Tibial nerve (tissue), 3 donors: ENCODE data around the gene RPA3.

Experiments used
- POLR2A ChIP-seq, 2 donors: fragments of 450-650 bp; IDR thresholded peaks; one replicate each; pipeline ENCODE4 v1.6.1; 2017; ENCODE audit warnings: antibody characterized with exemption in 2 of 2, mild to moderate bottlenecking in 2 of 2, moderate library complexity in 2 of 2
- TF ChIP-seq, protein P1 (sequence below), 5 experiments: fragments of 200-600 bp in 3 of 5; fragments of 450-650 bp in 2 of 5; sonication (generic) in 3 of 5; IDR thresholded peaks; one replicate each; pipeline ENCODE4 v1.5.1; 2016 to 2019; ENCODE audit warnings: antibody characterized with exemption in 5 of 5, mild to moderate bottlenecking in 3 of 5, moderate library complexity in 2 of 5

DNA sequence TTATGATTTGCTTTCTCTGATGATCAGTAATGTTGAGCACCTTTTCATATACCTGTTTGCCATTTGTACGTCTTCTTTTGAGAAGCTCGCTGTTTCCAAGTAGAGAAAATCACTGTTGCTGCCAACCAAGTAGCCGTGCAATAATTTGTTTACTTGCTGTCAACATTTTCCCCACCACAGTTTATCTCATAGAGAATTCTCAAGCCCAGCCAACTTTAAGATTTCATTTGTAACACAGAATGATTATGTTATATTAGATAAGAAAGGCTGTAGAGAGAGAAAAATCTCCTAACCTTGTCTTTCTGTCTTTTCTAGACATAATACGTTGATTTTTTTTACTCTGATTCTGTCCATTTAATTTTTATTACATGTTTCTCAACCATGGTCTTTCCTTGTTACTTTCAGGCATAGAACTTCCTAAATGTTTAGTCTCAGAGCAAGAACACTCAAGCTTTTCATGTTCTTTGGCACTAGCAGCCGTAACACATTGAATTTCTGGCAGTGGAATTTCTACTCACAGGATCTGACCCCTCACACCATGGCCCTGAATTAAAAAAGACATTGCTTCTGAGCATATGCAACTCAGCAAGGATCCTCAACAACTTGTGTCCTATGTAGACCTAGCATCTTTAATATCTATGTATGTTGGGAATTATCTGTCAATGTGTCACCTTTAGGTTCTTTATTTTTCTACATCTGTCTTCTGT, 23.1 kb downstream of the RPA3 start:
- TF ChIP-seq, protein P1, sequence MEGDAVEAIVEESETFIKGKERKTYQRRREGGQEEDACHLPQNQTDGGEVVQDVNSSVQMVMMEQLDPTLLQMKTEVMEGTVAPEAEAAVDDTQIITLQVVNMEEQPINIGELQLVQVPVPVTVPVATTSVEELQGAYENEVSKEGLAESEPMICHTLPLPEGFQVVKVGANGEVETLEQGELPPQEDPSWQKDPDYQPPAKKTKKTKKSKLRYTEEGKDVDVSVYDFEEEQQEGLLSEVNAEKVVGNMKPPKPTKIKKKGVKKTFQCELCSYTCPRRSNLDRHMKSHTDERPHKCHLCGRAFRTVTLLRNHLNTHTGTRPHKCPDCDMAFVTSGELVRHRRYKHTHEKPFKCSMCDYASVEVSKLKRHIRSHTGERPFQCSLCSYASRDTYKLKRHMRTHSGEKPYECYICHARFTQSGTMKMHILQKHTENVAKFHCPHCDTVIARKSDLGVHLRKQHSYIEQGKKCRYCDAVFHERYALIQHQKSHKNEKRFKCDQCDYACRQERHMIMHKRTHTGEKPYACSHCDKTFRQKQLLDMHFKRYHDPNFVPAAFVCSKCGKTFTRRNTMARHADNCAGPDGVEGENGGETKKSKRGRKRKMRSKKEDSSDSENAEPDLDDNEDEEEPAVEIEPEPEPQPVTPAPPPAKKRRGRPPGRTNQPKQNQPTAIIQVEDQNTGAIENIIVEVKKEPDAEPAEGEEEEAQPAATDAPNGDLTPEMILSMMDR (IDR thresholded peaks at IDR 0.05) = no peak
- TF ChIP-seq POLR2A (IDR thresholded peaks at IDR 0.05) = no peak
